Skeletal muscle tissue (tissue), 4 donors: ENCODE measurements around the gene DCPS. TPM values are rescaled to one million over a fixed set of nuclear protein-coding genes. Genes with fewer than 3 reads are reported as not detected.
"Not testable (repeated sequence)": the region's sequence is repeated elsewhere in the genome, so short reads cannot be mapped to it uniquely, and the experiment has no call there.

ENCODE experiments used
- H3K27ac ChIP-seq: one replicate; pipeline ENCODE4 v1.7.0; 2013; ENCODE audit warnings: mild to moderate bottlenecking, low read depth, low read length, inconsistent platforms
- H3K27me3 ChIP-seq, 3 donors: one replicate each; pipeline ENCODE4 v1.7.0; 2013; ENCODE audit warnings: low read length in 3 of 3; ENCODE audit not compliant: control insufficient read depth in 3 of 3, insufficient read depth in 3 of 3
- H3K36me3 ChIP-seq, 3 donors: one replicate each; pipeline ENCODE4 v1.7.0; 2013; ENCODE audit warnings: low read length in 3 of 3; ENCODE audit not compliant: control insufficient read depth in 3 of 3, insufficient read depth in 3 of 3
- H3K4me1 ChIP-seq, 3 donors: one replicate each; pipeline ENCODE4 v1.7.0; 2013; ENCODE audit warnings: low read length in 3 of 3, mild to moderate bottlenecking in 3 of 3; ENCODE audit not compliant: control insufficient read depth in 3 of 3, insufficient read depth in 3 of 3
- H3K4me3 ChIP-seq, 3 donors: one replicate each; pipeline ENCODE4 v1.7.0; 2013; ENCODE audit warnings: low read length in 3 of 3
- H3K9ac ChIP-seq, 3 donors: one replicate each; pipeline ENCODE4 v1.7.0; 2013; ENCODE audit warnings: low read length in 3 of 3, mild to moderate bottlenecking in 3 of 3, moderate library complexity in 2 of 3, low read depth in 1 of 3
- H3K9me3 ChIP-seq, 3 donors: one replicate each; pipeline ENCODE4 v1.7.0; 2013; ENCODE audit warnings: low read length in 3 of 3; ENCODE audit not compliant: control insufficient read depth in 3 of 3
- total RNA-seq: library from RNA; depleted of rRNA; stranded (reverse); fragments of >200 nt; gene quantifications from one replicate; pipeline ENCODE4 v1.2.3, GENCODE V29; 2014
- donor health status: Osteomylitis.

DCPS gene
- total RNA-seq, 1 donor from 2014 or later = 8.4 TPM

GRCh38 chr11:126373389-126374066, 69.7 kb downstream of the DCPS start:
- H3K36me3 ChIP-seq, H3K4me3 ChIP-seq, H3K27ac ChIP-seq, H3K9me3 ChIP-seq, H3K9ac ChIP-seq, H3K27me3 ChIP-seq, H3K4me1 ChIP-seq: not testable (repeated sequence)

- not testable (repeated sequence) for H3K4me1 ChIP-seq
These were observed 70.9 kb downstream of the DCPS start for GRCh38 chr11:126374562-126375300.

GRCh38 chr11:126375726-126376125, 71.9 kb downstream of the DCPS start:
- Histone ChIP-seq H3K27ac (no peak overlapping the region), H3K9ac (no peak overlapping the region), H3K36me3 (no peaks in the 10 kb centered on the region), H3K9me3 (no peaks in the 10 kb centered on the region), H3K4me1 (peaks cover 0 to under 1% (median 0%) of the 10 kb centered on the region in 3 donors), H3K27me3 (no peaks in the 10 kb centered on the region), H3K4me3 (no peak overlapping the region)

More at GRCh38 chr11:126374562-126375300, 70.9 kb downstream of the DCPS start:
- H3K9me3 ChIP-seq, H3K36me3 ChIP-seq, H3K9ac ChIP-seq, H3K27me3 ChIP-seq, H3K4me3 ChIP-seq, H3K27ac ChIP-seq: not testable (repeated sequence)

- Histone ChIP-seq H3K4me3 (no peak overlapping the region), H3K4me1 (peaks cover 0 to 2% (median 0%) of the 10 kb centered on the region in 3 donors), H3K27ac (no peak overlapping the region), H3K27me3 (no peaks in the 10 kb centered on the region), H3K9ac (no peak overlapping the region), H3K36me3 (no peaks in the 10 kb centered on the region), H3K9me3 (no peaks in the 10 kb centered on the region)
These were observed 74.9 kb downstream of the DCPS start for GRCh38 chr11:126378763-126379162.

- no peak overlapping the region for H3K4me3 ChIP-seq
- no peaks in the 10 kb centered on the region for H3K36me3 ChIP-seq
- H3K27me3 ChIP-seq = no peaks in the 10 kb centered on the region
- H3K9ac ChIP-seq = no peak overlapping the region
- H3K9me3 ChIP-seq = no peaks in the 10 kb centered on the region
- no peak overlapping the region for H3K27ac ChIP-seq
- peaks cover 0 to 2% (median 0%) of the 10 kb centered on the region in 3 donors for H3K4me1 ChIP-seq
These were observed 77.0 kb downstream of the DCPS start for GRCh38 chr11:126380909-126381308.

- not testable (repeated sequence) for H3K4me1 ChIP-seq
These were observed 78.1 kb downstream of the DCPS start for GRCh38 chr11:126381960-126382359.

GRCh38 chr11:126382641-126383040, 78.8 kb downstream of the DCPS start:
- not testable (repeated sequence) for H3K4me3 ChIP-seq, H3K9ac ChIP-seq, H3K4me1 ChIP-seq, H3K27me3 ChIP-seq, H3K9me3 ChIP-seq, H3K27ac ChIP-seq, H3K36me3 ChIP-seq

More at GRCh38 chr11:126381960-126382359, 78.1 kb downstream of the DCPS start:
- H3K4me3 ChIP-seq, H3K27me3 ChIP-seq, H3K27ac ChIP-seq, H3K36me3 ChIP-seq, H3K9me3 ChIP-seq, H3K9ac ChIP-seq: not testable (repeated sequence)

- H3K9me3 ChIP-seq = no peaks in the 10 kb centered on the region
- H3K36me3 ChIP-seq = no peaks in the 10 kb centered on the region
- no peaks in the 10 kb centered on the region for H3K27me3 ChIP-seq
These were observed 79.8 kb downstream of the DCPS start for GRCh38 chr11:126383339-126384335.

GRCh38 chr11:126384449-126385070, 80.7 kb downstream of the DCPS start:
- Histone ChIP-seq H3K36me3 (no peaks in the 10 kb centered on the region), H3K4me3 (no peak overlapping the region), H3K4me1 (peaks cover 0 to 8% (median 4%) of the 10 kb centered on the region in 3 donors)

More at GRCh38 chr11:126383339-126384335, 79.8 kb downstream of the DCPS start:
- H3K4me1 ChIP-seq = peaks cover 0 to 8% (median 4%) of the 10 kb centered on the region in 3 donors
- H3K9ac ChIP-seq = no peak overlapping the region
- H3K27ac ChIP-seq = no peak overlapping the region
- H3K4me3 ChIP-seq = no peak overlapping the region

More at GRCh38 chr11:126384449-126385070, 80.7 kb downstream of the DCPS start:
- H3K9me3 ChIP-seq = no peaks in the 10 kb centered on the region
- no peak overlapping the region for H3K9ac ChIP-seq
- H3K27me3 ChIP-seq = no peaks in the 10 kb centered on the region
- H3K27ac ChIP-seq = no peak overlapping the region
